ENCODE results near the gene BNIP3. TPM values are rescaled to one million over a fixed set of nuclear protein-coding genes. Genes with fewer than 3 reads are reported as not detected.

Gene BNIP3
- total and polyA plus RNA-seq, 2 donors (not counting 3 experiments of a cell fraction or from before 2014, with no cell fraction given): 51.4 to 53.3 TPM

- dilution Hi-C loops (cut with MboI; ENCODE audit: extremely low pct_ligation_motif_present, low sequenced_read_pairs) (no loop called here), intact Hi-C loops (cut with micrococcal nuclease) (no loop called here)
- Histone ChIP-seq H2AFZ (ENCODE audit: low read depth, low read length) (no peak overlapping the region), H3K79me2 (ENCODE audit: control insufficient read depth, insufficient read depth, low read length) (no peaks in the 10 kb centered on the region), H3K4me3 (replicated peaks in 1 of 3; ENCODE audit: insufficient read depth in 1 of 3, low read depth in 1 of 3, low read length in 3 of 3) (no peak overlapping the region), H3K27me3 (ENCODE audit: control insufficient read depth in 2 of 2, insufficient read depth in 2 of 2, low read length in 2 of 2) (no peaks in the 10 kb centered on the region), H3K36me3 (ENCODE audit: control insufficient read depth in 2 of 2, extremely low read depth in 1 of 2, insufficient read depth in 2 of 2, low read length in 2 of 2) (peaks cover 3 to 29% of the 10 kb centered on the region in 2 experiments), H4K20me1 (replicated peaks; ENCODE audit: control insufficient read depth, extremely low read depth, insufficient read depth, low read length) (no peaks in the 10 kb centered on the region), H3K9ac (replicated peaks; ENCODE audit: extremely low read depth, insufficient read depth, low read length) (no peak overlapping the region), H3K4me2 (ENCODE audit: insufficient read depth, low read length) (no peak overlapping the region), H3K9me1 (replicated peaks; ENCODE audit: control insufficient read depth, extremely low read depth, insufficient read depth, low read length) (no peaks in the 10 kb centered on the region), H3K9me3 (replicated peaks; ENCODE audit: control insufficient read depth, insufficient read depth, low read length) (no peaks in the 10 kb centered on the region), H3K27ac (ENCODE audit: insufficient read depth, low read depth, low read length) (no peak overlapping the region), H3K4me1 (ENCODE audit: control insufficient read depth, extremely low read depth, insufficient read depth, low read length) (no peaks in the 10 kb centered on the region)
- FAIRE-seq: no peak
- no peak for DNase-seq (ENCODE audit: low read depth, low spot score)
- CTCF ChIA-PET: interaction anchor here (1.2 to 2.2 kb wide), 2 partner anchors 13 to 62 kb away, joined by 8 to 11 read pairs; no protein-coding TSS in a partner anchor
- BruUV-seq (replicated peaks): no TSS peak
- POLR2A ChIA-PET: no interaction called here
- TF ChIP-seq FOS (IDR thresholded peaks at IDR 0.05; ENCODE audit: borderline replicate concordance, insufficient read depth, low read length) (no peak), JUN (IDR thresholded peaks at IDR 0.05; ENCODE audit: borderline replicate concordance, insufficient read depth, insufficient read length, low read depth) (no peak), MAX (IDR thresholded peaks at IDR 0.05; ENCODE audit: insufficient read depth, insufficient read length) (no peak), GATA2 (IDR thresholded peaks at IDR 0.05; ENCODE audit: insufficient read depth, insufficient read length, low read depth, low read length) (no peak), POLR2AphosphoS5 (IDR thresholded peaks at IDR 0.05; ENCODE audit: insufficient read depth, low read depth, low read length) (no peak), POLR2A (IDR thresholded peaks at IDR 0.05; ENCODE audit: low read depth, low read length) (no peak), MYC (IDR thresholded peaks at IDR 0.05; ENCODE audit: low read depth, low read length) (no peak)
Observed at GRCh38 chr10:131961047-131961776, 20.5 kb downstream of the BNIP3 start.

GRCh38 chr10:131960631-131961046, 21.1 kb downstream of the BNIP3 start:
- FAIRE-seq: no peak
- POLR2A ChIA-PET: no interaction called here
- CTCF ChIA-PET: interaction anchor here (1.2 to 2.2 kb wide), 2 partner anchors 12 to 62 kb away, joined by 8 to 11 read pairs; no protein-coding TSS in a partner anchor
- no peak overlapping the region for H3K9ac ChIP-seq (replicated peaks; ENCODE audit: extremely low read depth, insufficient read depth, low read length)
- H3K9me1 ChIP-seq (replicated peaks; ENCODE audit: control insufficient read depth, extremely low read depth, insufficient read depth, low read length): no peaks in the 10 kb centered on the region
- no peak overlapping the region for H3K4me3 ChIP-seq (replicated peaks in 1 of 3; ENCODE audit: insufficient read depth in 1 of 3, low read depth in 1 of 3, low read length in 3 of 3)
- no peaks in the 10 kb centered on the region for H3K4me1 ChIP-seq (ENCODE audit: control insufficient read depth, extremely low read depth, insufficient read depth, low read length)
- no peaks in the 10 kb centered on the region for H3K79me2 ChIP-seq (ENCODE audit: control insufficient read depth, insufficient read depth, low read length)
- dilution Hi-C loops (cut with MboI; ENCODE audit: extremely low pct_ligation_motif_present, low sequenced_read_pairs) (no loop called here), intact Hi-C loops (cut with micrococcal nuclease) (no loop called here)
- H3K4me2 ChIP-seq (ENCODE audit: insufficient read depth, low read length): no peak overlapping the region
- H3K27ac ChIP-seq (ENCODE audit: insufficient read depth, low read depth, low read length): no peak overlapping the region
- no peak for DNase-seq (ENCODE audit: low read depth, low spot score)
- H2AFZ ChIP-seq (ENCODE audit: low read depth, low read length): no peak overlapping the region
- H3K9me3 ChIP-seq (replicated peaks; ENCODE audit: control insufficient read depth, insufficient read depth, low read length): no peaks in the 10 kb centered on the region
- BruUV-seq (replicated peaks): no TSS peak
- H3K27me3 ChIP-seq (ENCODE audit: control insufficient read depth in 2 of 2, insufficient read depth in 2 of 2, low read length in 2 of 2): no peaks in the 10 kb centered on the region
- peaks cover 3 to 35% of the 10 kb centered on the region in 2 experiments for H3K36me3 ChIP-seq (ENCODE audit: control insufficient read depth in 2 of 2, extremely low read depth in 1 of 2, insufficient read depth in 2 of 2, low read length in 2 of 2)
- TF ChIP-seq MYC (IDR thresholded peaks at IDR 0.05; ENCODE audit: low read depth, low read length): no peak
- no peak for TF ChIP-seq GATA2 (IDR thresholded peaks at IDR 0.05; ENCODE audit: insufficient read depth, insufficient read length, low read depth, low read length)
- TF ChIP-seq EZH2 (IDR thresholded peaks at IDR 0.05; ENCODE audit: borderline replicate concordance, low read depth, low read length, severe bottlenecking): no peak
- TF ChIP-seq MAX (IDR thresholded peaks at IDR 0.05; ENCODE audit: insufficient read depth, insufficient read length): no peak
- TF ChIP-seq CTCF (IDR thresholded peaks at IDR 0.05; ENCODE audit: extremely low read depth in 1 of 2, insufficient read depth in 1 of 2, low read depth in 1 of 2, low read length in 2 of 2): no peak
- TF ChIP-seq JUN (IDR thresholded peaks at IDR 0.05; ENCODE audit: borderline replicate concordance, insufficient read depth, insufficient read length, low read depth): no peak
- TF ChIP-seq POLR2AphosphoS5 (IDR thresholded peaks at IDR 0.05; ENCODE audit: insufficient read depth, low read depth, low read length): no peak
- no peak for TF ChIP-seq FOS (IDR thresholded peaks at IDR 0.05; ENCODE audit: borderline replicate concordance, insufficient read depth, low read length)
- no peak for TF ChIP-seq POLR2A (IDR thresholded peaks at IDR 0.05; ENCODE audit: low read depth, low read length)
- H4K20me1 ChIP-seq (replicated peaks; ENCODE audit: control insufficient read depth, extremely low read depth, insufficient read depth, low read length): no peaks in the 10 kb centered on the region

Measured in endothelial cell of umbilical vein (primary cell).